K562 (cell line): Measurements from ENCODE around the gene OR2A14. TPM values are rescaled to one million over a fixed set of nuclear protein-coding genes. Genes with fewer than 3 reads are reported as not detected.

Experiments
- ATAC-seq: fragments of 200-7000 bp; cut with Tn5 transposase; 3 replicates; pipeline ENCODE4 v1.9.1; 2020; ENCODE audit warnings: moderate library complexity
- BruUV-seq: library from RNA; stranded (reverse); fragments of 400-500 nt; replicated peaks from 2 replicates; lab custom pipeline; 2021; lab: Mats Ljungman, UMichigan
- CTCF ChIA-PET: fragments of 300-600 bp; formaldehyde crosslinking; extraction: SDS; loops from one replicate; lab custom pipeline; 2021; ENCODE audit warnings: low intra/inter-chr PET ratio; lab: Yijun Ruan, JAX
- POLR2A ChIA-PET: fragments of 300-600, 350-650 bp; sonication (Branson Sonifier 250); formaldehyde crosslinking; extraction: SDS; loops from one replicate; lab custom pipeline; 2021; ENCODE audit warnings: antibody characterized with exemption, inconsistent platforms; lab: Yijun Ruan, JAX
- DNase-seq, 4 experiments: peaks; one replicate each; pipeline versions ENCODE4 v3.0.0 to v3.0.0-alpha.2; 2011 to 2018; ENCODE audit warnings: low spot score in 3 of 4, mixed read lengths in 3 of 4; ENCODE audit errors: extremely low read depth in 1 of 4
- FAIRE-seq: peaks from 2 replicates; lab custom pipeline; 2011; peaks lifted over from hg19 to GRCh38; lab: Jason Lieb, UNC
- H2AFZ ChIP-seq: 2 replicates; pipeline ENCODE4 v1.6.0; 2011; ENCODE audit warnings: low read depth, low read length, control low read depth, inconsistent platforms
- H3K27ac ChIP-seq: fragments of 200-600 bp; 3 replicates; pipeline ENCODE4 v1.8.0; 2011; ENCODE audit warnings: low read depth, mild to moderate bottlenecking, control low read depth, inconsistent platforms, low read length, moderate library complexity, mixed read lengths; ENCODE audit errors: extremely low read depth
- H3K27me3 ChIP-seq, 2 experiments: fragments of 300-600 bp in 1 of 2; 2 replicates in 1 of 2; 3 replicates in 1 of 2; pipeline versions ENCODE4 v1.6.0 to v1.8.0; 2011; ENCODE audit warnings: inconsistent platforms in 2 of 2, low read length in 2 of 2, mild to moderate bottlenecking in 1 of 2, mixed read lengths in 1 of 2, moderate library complexity in 1 of 2; ENCODE audit not compliant: control insufficient read depth in 2 of 2, insufficient read depth in 2 of 2
- H3K36me3 ChIP-seq: fragments of 300-600 bp; 3 replicates; pipeline ENCODE4 v1.8.0; 2011; ENCODE audit warnings: mild to moderate bottlenecking, low read length, inconsistent platforms; ENCODE audit not compliant: control insufficient read depth, insufficient read depth
- H3K4me1 ChIP-seq, 2 experiments: fragments of 200-600 bp in 1 of 2; replicated peaks in 1 of 2; 2 replicates in 1 of 2; 3 replicates in 1 of 2; pipeline versions ENCODE4 v1.5.1 to v1.8.0; 2011; ENCODE audit warnings: inconsistent platforms in 2 of 2, low read length in 2 of 2, mild to moderate bottlenecking in 1 of 2, mixed read lengths in 1 of 2, moderate library complexity in 1 of 2; ENCODE audit not compliant: control insufficient read depth in 2 of 2, insufficient read depth in 2 of 2
- H3K4me2 ChIP-seq: 2 replicates; pipeline ENCODE4 v1.6.1; 2011; ENCODE audit warnings: low read length, control low read depth, inconsistent platforms, mixed read lengths; ENCODE audit not compliant: insufficient read depth
- H3K4me3 ChIP-seq: fragments of 200-600 bp; sonication (generic), shearing (Covaris generic); 2 replicates; pipeline ENCODE4 v1.5.1; 2016; ENCODE audit warnings: control low read depth, inconsistent platforms
- H3K79me2 ChIP-seq: fragments of 200-600 bp; 3 replicates; pipeline ENCODE4 v1.8.0; 2011; ENCODE audit warnings: low read length, inconsistent platforms; ENCODE audit not compliant: control insufficient read depth, insufficient read depth
- H3K9ac ChIP-seq, 2 experiments: 2 replicates each; pipeline versions ENCODE4 v1.6.0 to v1.6.1; 2011; ENCODE audit warnings: low read depth in 2 of 2, low read length in 2 of 2, control low read depth in 1 of 2, inconsistent platforms in 1 of 2, mild to moderate bottlenecking in 1 of 2, mixed read lengths in 1 of 2; ENCODE audit not compliant: insufficient read depth in 1 of 2
- H3K9me1 ChIP-seq: one replicate; pipeline ENCODE4 v1.6.0; 2011; ENCODE audit warnings: inconsistent platforms, mild to moderate bottlenecking, low read length, moderate library complexity; ENCODE audit not compliant: control insufficient read depth, insufficient read depth
- H3K9me3 ChIP-seq: replicated peaks from 2 replicates; pipeline ENCODE4 v1.5.1; 2011; ENCODE audit warnings: low read depth, low read length, inconsistent platforms; ENCODE audit not compliant: control insufficient read depth, insufficient read depth
- H4K20me1 ChIP-seq: replicated peaks from 2 replicates; pipeline ENCODE4 v1.6.1; 2011; ENCODE audit warnings: low read length, inconsistent platforms, mixed read lengths; ENCODE audit not compliant: control insufficient read depth, insufficient read depth
- BCL6 ChIP-seq: fragments of 250-450 bp; sonication (Bioruptor Pico); IDR thresholded peaks from 2 replicates; pipeline ENCODE4 v1.4.0; 2020
- BHLHE40 ChIP-seq: IDR thresholded peaks from 2 replicates; pipeline ENCODE4 v1.6.1; 2011; ENCODE audit warnings: low read length, improper control_type of control experiment
- CBX5 ChIP-seq: IDR thresholded peaks from 2 replicates; pipeline ENCODE4 v1.6.1; 2014; ENCODE audit warnings: low read depth, borderline replicate concordance
- KHSRP ChIP-seq: fragments of 450-650 bp; IDR thresholded peaks from 2 replicates; pipeline ENCODE4 v1.6.1; 2017
- PHB2 ChIP-seq: fragments of 450-650 bp; IDR thresholded peaks from 2 replicates; pipeline ENCODE4 v1.6.1; 2017; ENCODE audit warnings: low read depth
- SLC30A9 ChIP-seq: fragments of 250-450 bp; sonication (Bioruptor Pico); IDR thresholded peaks from 2 replicates; pipeline ENCODE4 v1.8.0; 2022; ENCODE audit warnings: mild to moderate bottlenecking, moderate library complexity
- SRSF7 ChIP-seq: fragments of 200-400 bp; formaldehyde crosslinking; optimal IDR thresholded peaks from 2 replicates; pipeline ENCODE3; 2017; ENCODE audit warnings: mild to moderate bottlenecking, low read depth, low read length
- SUPT5H ChIP-seq: fragments of 450-650 bp; IDR thresholded peaks from 2 replicates; pipeline ENCODE4 v1.6.1; 2016
- ZNF175 ChIP-seq: fragments of 200-800 bp; sonication (Bioruptor generic); IDR thresholded peaks from 2 replicates; pipeline ENCODE4 v1.6.1; 2016; ENCODE audit warnings: low read depth, mild to moderate bottlenecking, missing genetic modification characterization, missing compliant biosample characterization
- ZNF695 ChIP-seq: fragments of 450-650 bp; formaldehyde crosslinking; IDR thresholded peaks from 2 replicates; pipeline ENCODE4 v1.4.0; 2020; ENCODE audit warnings: mild to moderate bottlenecking, moderate library complexity
- WGBS: fragments of 100-300 bp; shearing (Covaris generic); methylation state at CpG from one replicate; pipeline ENCODE4 v1.1.6; 2016; ENCODE audit warnings: low coverage, mixed read lengths; ENCODE audit not compliant: insufficient coverage; ENCODE audit errors: missing lambda C conversion rate; 5-methylcytosine and 5-hydroxymethylcytosine counted together
- in situ Hi-C: fragments of 300-500 bp; cut with MboI; formaldehyde crosslinking; loops from 4 replicates; pipeline ENCODE4 v1.15.0; 2018; ENCODE audit warnings: inconsistent platforms, mixed read lengths
- intact Hi-C: fragments of 100-400 bp; cut with micrococcal nuclease; formaldehyde crosslinking; loops from 2 replicates; pipeline ENCODE4 v1.14.2; 2022
- polyA plus RNA-seq, 8 experiments: library from polyadenylated mRNA; depleted of rRNA in 4 of 8; stranded (reverse) in 5 of 8; unstranded in 3 of 8; fragments of >200 nt; fragmentation: Nextera tagmentation in 2 of 8; fragmentation: Illumina TruSeq in 1 of 8; extraction: Ambion mirVana in 2 of 8; extraction: Trizol in 1 of 8; gene quantifications; 2 replicates each; pipeline versions ENCODE4 v1.2.1 to v1.2.3, GENCODE V29; 2011 to 2014; ENCODE audit warnings: inconsistent platforms in 1 of 8, missing spikeins in 1 of 8
- total RNA-seq, 7 experiments: library from RNA; depleted of rRNA in 6 of 7; stranded (reverse); fragments of >200 nt in 6 of 7; fragmentation: Illumina TruSeq in 2 of 7; extraction: Trizol in 2 of 7; gene quantifications; 2 replicates each; pipeline versions ENCODE4 v1.2.1 to v1.2.3, GENCODE V29; 2011 to 2021; ENCODE audit warnings: low replicate concordance in 1 of 7
- TF ChIP-seq, protein P1 (sequence below): fragments of 450-650 bp; IDR thresholded peaks from 2 replicates; pipeline ENCODE4 v1.6.1; 2017; ENCODE audit warnings: mild to moderate bottlenecking, moderate library complexity
- TF ChIP-seq, protein P2 (sequence below): fragments of 450-650 bp; IDR thresholded peaks from 2 replicates; pipeline ENCODE4 v1.6.1; 2018; ENCODE audit not compliant: partially characterized antibody

The OR2A14 gene
- total and polyA plus RNA-seq, 9 of the 15 experiments (the other 6 are each of a cell fraction or from before 2014, with no cell fraction given), result not detected

DNA sequence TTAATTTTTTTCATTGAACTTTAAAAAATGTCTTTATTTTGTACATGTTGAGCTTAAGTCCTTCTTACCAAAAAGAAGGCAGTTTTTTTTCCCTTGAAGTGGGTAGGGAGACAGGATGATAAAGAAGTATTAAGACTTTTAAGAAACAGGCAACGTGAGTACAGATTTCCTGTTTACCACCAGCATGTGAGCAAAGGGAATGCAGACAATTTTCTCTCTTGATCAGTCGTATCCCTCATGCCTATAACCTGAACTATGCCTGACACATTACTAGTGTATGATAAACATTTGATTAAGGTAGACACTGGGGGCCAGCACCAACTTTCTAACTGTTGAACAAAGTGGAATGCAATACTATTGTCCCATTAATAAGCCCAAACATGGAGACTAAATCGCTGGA, 22.4 kb upstream of the OR2A14 start:
- Histone ChIP-seq H4K20me1 (no peaks in the 10 kb centered on the region), H2AFZ (no peak overlapping the region), H3K9me3 (no peaks in the 10 kb centered on the region), H3K9ac (no peak overlapping the region), H3K27ac (no peak overlapping the region), H3K79me2 (no peaks in the 10 kb centered on the region), H3K4me2 (no peak overlapping the region), H3K9me1 (no peaks in the 10 kb centered on the region), H3K4me1 (no peaks in the 10 kb centered on the region), H3K36me3 (no peaks in the 10 kb centered on the region), H3K27me3 (no peaks in the 10 kb centered on the region), H3K4me3 (no peak overlapping the region)
- CTCF ChIA-PET, result no interaction called here
- in situ Hi-C loops (no loop called here), intact Hi-C loops (no loop called here)
- FAIRE-seq (no peak), DNase-seq (no peak), ATAC-seq (no peak)
- POLR2A ChIA-PET, result no interaction called here
- WGBS, result 2% methylated on average over 3 of the region's 3 CpGs
- BruUV-seq, result no TSS peak
- TF ChIP-seq CBX5, result no peak
- no peak for TF ChIP-seq SLC30A9 (CRISPR knock-in tag)
- TF ChIP-seq, protein P1, sequence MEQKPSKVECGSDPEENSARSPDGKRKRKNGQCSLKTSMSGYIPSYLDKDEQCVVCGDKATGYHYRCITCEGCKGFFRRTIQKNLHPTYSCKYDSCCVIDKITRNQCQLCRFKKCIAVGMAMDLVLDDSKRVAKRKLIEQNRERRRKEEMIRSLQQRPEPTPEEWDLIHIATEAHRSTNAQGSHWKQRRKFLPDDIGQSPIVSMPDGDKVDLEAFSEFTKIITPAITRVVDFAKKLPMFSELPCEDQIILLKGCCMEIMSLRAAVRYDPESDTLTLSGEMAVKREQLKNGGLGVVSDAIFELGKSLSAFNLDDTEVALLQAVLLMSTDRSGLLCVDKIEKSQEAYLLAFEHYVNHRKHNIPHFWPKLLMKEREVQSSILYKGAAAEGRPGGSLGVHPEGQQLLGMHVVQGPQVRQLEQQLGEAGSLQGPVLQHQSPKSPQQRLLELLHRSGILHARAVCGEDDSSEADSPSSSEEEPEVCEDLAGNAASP, result no peak
- TF ChIP-seq ZNF175, result no peak
- no peak for TF ChIP-seq ZNF695 (CRISPR knock-in tag)
- no peak for TF ChIP-seq KHSRP
- no peak for TF ChIP-seq SUPT5H
- no peak for TF ChIP-seq BCL6 (CRISPR knock-in tag)
- TF ChIP-seq, protein P2, sequence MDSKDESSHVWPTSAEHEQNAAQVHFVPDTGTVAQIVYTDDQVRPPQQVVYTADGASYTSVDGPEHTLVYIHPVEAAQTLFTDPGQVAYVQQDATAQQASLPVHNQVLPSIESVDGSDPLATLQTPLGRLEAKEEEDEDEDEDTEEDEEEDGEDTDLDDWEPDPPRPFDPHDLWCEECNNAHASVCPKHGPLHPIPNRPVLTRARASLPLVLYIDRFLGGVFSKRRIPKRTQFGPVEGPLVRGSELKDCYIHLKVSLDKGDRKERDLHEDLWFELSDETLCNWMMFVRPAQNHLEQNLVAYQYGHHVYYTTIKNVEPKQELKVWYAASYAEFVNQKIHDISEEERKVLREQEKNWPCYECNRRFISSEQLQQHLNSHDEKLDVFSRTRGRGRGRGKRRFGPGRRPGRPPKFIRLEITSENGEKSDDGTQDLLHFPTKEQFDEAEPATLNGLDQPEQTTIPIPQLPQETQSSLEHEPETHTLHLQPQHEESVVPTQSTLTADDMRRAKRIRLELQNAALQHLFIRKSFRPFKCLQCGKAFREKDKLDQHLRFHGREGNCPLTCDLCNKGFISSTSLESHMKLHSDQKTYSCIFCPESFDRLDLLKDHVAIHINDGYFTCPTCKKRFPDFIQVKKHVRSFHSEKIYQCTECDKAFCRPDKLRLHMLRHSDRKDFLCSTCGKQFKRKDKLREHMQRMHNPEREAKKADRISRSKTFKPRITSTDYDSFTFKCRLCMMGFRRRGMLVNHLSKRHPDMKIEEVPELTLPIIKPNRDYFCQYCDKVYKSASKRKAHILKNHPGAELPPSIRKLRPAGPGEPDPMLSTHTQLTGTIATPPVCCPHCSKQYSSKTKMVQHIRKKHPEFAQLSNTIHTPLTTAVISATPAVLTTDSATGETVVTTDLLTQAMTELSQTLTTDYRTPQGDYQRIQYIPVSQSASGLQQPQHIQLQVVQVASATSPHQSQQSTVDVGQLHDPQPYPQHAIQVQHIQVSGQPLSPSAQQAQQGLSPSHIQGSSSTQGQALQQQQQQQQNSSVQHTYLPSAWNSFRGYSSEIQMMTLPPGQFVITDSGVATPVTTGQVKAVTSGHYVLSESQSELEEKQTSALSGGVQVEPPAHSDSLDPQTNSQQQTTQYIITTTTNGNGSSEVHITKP, result no peak
- TF ChIP-seq PHB2, result no peak
- no peak for TF ChIP-seq BHLHE40
- no peak for TF ChIP-seq SRSF7
